Psoas muscle (tissue), 8 donors: ENCODE results near the gene FAHD1. TPM values are rescaled to one million over a fixed set of nuclear protein-coding genes. Genes with fewer than 3 reads are reported as not detected.

Experiments
- ATAC-seq, 4 donors: fragments of 200-7000 bp; cut with Tn5 transposase; one replicate each; pipeline ENCODE4 v1.9.1; 2020; ENCODE audit warnings: moderate library complexity in 3 of 4, mild to moderate bottlenecking in 2 of 4
- DNase-seq, 2 donors: peaks; one replicate each; pipeline ENCODE4 v3.0.0-alpha.2; 2020
- H3K27ac ChIP-seq: fragments of 200-600 bp; one replicate; pipeline ENCODE4 v1.8.0; 2022
- H3K27me3 ChIP-seq, 3 donors: fragments of 200-600 bp in 1 of 3; one replicate each; pipeline versions ENCODE4 v1.6.1 to v1.8.0; 2013 to 2022; ENCODE audit warnings: low read length in 2 of 3, mild to moderate bottlenecking in 2 of 3, moderate library complexity in 1 of 3; ENCODE audit not compliant: insufficient read depth in 3 of 3
- H3K36me3 ChIP-seq, 2 donors: fragments of 200-600 bp in 1 of 2; one replicate each; pipeline versions ENCODE4 v1.6.1 to v1.8.0; 2013 to 2022; ENCODE audit warnings: low read depth in 1 of 2, mild to moderate bottlenecking in 1 of 2, moderate library complexity in 1 of 2; ENCODE audit not compliant: insufficient read depth in 1 of 2
- H3K4me1 ChIP-seq: fragments of 200-600 bp; one replicate; pipeline ENCODE4 v1.8.0; 2022
- H3K4me3 ChIP-seq: fragments of 200-600 bp; one replicate; pipeline ENCODE4 v1.8.0; 2022; ENCODE audit warnings: mild to moderate bottlenecking
- H3K9me3 ChIP-seq: fragments of 200-600 bp; one replicate; pipeline ENCODE4 v1.8.0; 2022
- WGBS, 3 donors: extraction: QIAGEN DNeasy Blood & Tissue Kit; methylation state at CpG; one replicate each; pipeline versions ENCODE4 v1.1.6 to v1.1.7; 2013; 5-methylcytosine and 5-hydroxymethylcytosine counted together
- intact Hi-C, 2 donors: fragments of 100-400 bp; cut with DNase I; formaldehyde crosslinking; loops; one replicate each; pipeline versions ENCODE4 v1.11.0 to v1.14.2; 2022
- polyA plus RNA-seq, 3 donors: library from polyadenylated mRNA; stranded (reverse); fragments of 200-250 nt; gene quantifications; one replicate each; pipeline ENCODE4 v1.2.3, GENCODE V29; 2013
- total RNA-seq, 4 donors: library from RNA; stranded (reverse); fragmentation: NEBNext Ultra II Directional in 2 of 4; extraction: Animal tissue kit (Norgen Biotek cat#: 25700) in 2 of 4; gene quantifications; one replicate each; pipeline versions ENCODE4 v1.2.1 to v1.2.4, GENCODE V29; 2021 to 2023
- TF ChIP-seq, protein P1 (sequence below): fragments of 200-600 bp; IDR thresholded peaks from one replicate; pipeline ENCODE4 v1.8.0; 2022; ENCODE audit warnings: antibody characterized with exemption
- donor health status: healthy with polysubstance abuse.
- donor health status: DM: no; HTN: no; CAD: no; lungs with moderate emphysema.
- donor health status: Bipolar disorder and iron deficiency.
- donor health status: healthy.
- donor health status: DM: yes; HTN: yes; CAD: no.
- donor health status: DM: no; HTN: no; CAD: no.
- donor health status: DM: no; HTN: no; CAD: no.
- donor health status: DM: yes; HTN: yes; CAD: no.

FAHD1 gene
- total and polyA plus RNA-seq, 7 donors, result 23.2 to 63.8 (median 27.0) TPM

DNA sequence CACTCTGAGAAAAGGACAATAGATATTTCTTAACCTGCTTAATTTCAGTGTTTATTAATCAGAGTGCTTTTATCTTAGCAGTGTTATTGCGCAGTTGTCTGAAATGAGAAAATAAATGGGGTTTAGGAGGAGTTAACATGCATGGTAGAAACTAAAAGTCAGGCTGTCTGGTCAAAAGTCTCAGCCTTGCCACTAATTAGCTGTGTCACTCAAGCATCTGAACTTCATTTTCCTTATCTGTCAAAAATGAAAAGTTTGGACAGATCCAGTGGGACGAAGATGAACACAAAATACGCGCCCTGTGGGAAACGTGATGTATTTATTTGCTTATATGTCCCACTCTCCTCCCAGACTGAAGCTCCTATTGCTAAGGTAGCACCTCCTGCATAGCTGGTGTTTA, 51.2 kb downstream of the FAHD1 start:
- no peak overlapping the region for H3K4me3 ChIP-seq
- ATAC-seq (no peak), DNase-seq (no peak)
- no peak overlapping the region for H3K27ac ChIP-seq
- peaks cover 0 to 66% (median 8%) of the 10 kb centered on the region in 3 donors for H3K27me3 ChIP-seq
- H3K4me1 ChIP-seq, result no peaks in the 10 kb centered on the region
- intact Hi-C loops, result no loop called here
- no peaks in the 10 kb centered on the region for H3K36me3 ChIP-seq
- TF ChIP-seq, protein P1, sequence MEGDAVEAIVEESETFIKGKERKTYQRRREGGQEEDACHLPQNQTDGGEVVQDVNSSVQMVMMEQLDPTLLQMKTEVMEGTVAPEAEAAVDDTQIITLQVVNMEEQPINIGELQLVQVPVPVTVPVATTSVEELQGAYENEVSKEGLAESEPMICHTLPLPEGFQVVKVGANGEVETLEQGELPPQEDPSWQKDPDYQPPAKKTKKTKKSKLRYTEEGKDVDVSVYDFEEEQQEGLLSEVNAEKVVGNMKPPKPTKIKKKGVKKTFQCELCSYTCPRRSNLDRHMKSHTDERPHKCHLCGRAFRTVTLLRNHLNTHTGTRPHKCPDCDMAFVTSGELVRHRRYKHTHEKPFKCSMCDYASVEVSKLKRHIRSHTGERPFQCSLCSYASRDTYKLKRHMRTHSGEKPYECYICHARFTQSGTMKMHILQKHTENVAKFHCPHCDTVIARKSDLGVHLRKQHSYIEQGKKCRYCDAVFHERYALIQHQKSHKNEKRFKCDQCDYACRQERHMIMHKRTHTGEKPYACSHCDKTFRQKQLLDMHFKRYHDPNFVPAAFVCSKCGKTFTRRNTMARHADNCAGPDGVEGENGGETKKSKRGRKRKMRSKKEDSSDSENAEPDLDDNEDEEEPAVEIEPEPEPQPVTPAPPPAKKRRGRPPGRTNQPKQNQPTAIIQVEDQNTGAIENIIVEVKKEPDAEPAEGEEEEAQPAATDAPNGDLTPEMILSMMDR, result no peak
- 61 to 75% (median 69%) methylated on average over 5 of the region's 5 CpGs for WGBS, 3 donors
- H3K9me3 ChIP-seq, result no peaks in the 10 kb centered on the region

Other genes with a start within 250 kb of the FAHD1 start
- 1 to 10 TPM; 3.0 to 5.0 (median 4.2) TPM for gene IFT140, start 215.1 kb upstream of the FAHD1 start, total RNA-seq
- gene IFT140, start 215.1 kb upstream of the FAHD1 start, polyA plus RNA-seq, result 1 to 10 TPM; 2.6 to 3.9 (median 3.0) TPM
- gene CRAMP1, start 214.8 kb upstream of the FAHD1 start, total RNA-seq, result 10 to 100 TPM in 2 of 4 donors, 1 to 10 TPM in 2; 7.6 to 13.1 (median 10.5) TPM
- gene CRAMP1, start 214.8 kb upstream of the FAHD1 start, polyA plus RNA-seq, result 1 to 10 TPM; 3.3 to 8.6 (median 3.8) TPM
- 10 to 100 TPM; 21.4 to 30.6 (median 25.1) TPM for gene JPT2, start 148.9 kb upstream of the FAHD1 start, total RNA-seq
- gene JPT2, start 148.9 kb upstream of the FAHD1 start, polyA plus RNA-seq, result 10 to 100 TPM; 14.4 to 27.7 (median 14.6) TPM
- 10 to 100 TPM; 22.6 to 31.6 (median 24.9) TPM for gene MAPK8IP3, start 121.0 kb upstream of the FAHD1 start, total RNA-seq
- gene MAPK8IP3, start 121.0 kb upstream of the FAHD1 start, polyA plus RNA-seq, result 10 to 100 TPM; 11.7 to 17.0 (median 13.4) TPM
- gene NME3, start 55.7 kb upstream of the FAHD1 start, total RNA-seq, result 10 to 100 TPM in 3 of 4 donors, 1 to 10 TPM in 1; 9.9 to 23.8 (median 13.8) TPM
- gene NME3, start 55.7 kb upstream of the FAHD1 start, polyA plus RNA-seq, result 10 to 100 TPM; 18.8 to 27.1 (median 22.4) TPM
- gene EME2, start 54.4 kb upstream of the FAHD1 start, total RNA-seq, result 10 to 100 TPM in 1 of 4 donors, 1 to 10 TPM in 3; 4.3 to 11.3 (median 5.9) TPM
- 1 to 10 TPM; 2.6 to 5.2 (median 4.5) TPM for gene EME2, start 54.4 kb upstream of the FAHD1 start, polyA plus RNA-seq
- gene MRPS34, start 54.1 kb upstream of the FAHD1 start, total RNA-seq, result 10 to 100 TPM; 56.3 to 75.1 (median 71.4) TPM
- 100 to 1,000 TPM in 2 of 3 donors, 10 to 100 TPM in 1; 85.6 to 172 (median 138) TPM for gene MRPS34, start 54.1 kb upstream of the FAHD1 start, polyA plus RNA-seq
- gene SPSB3, start 44.6 kb upstream of the FAHD1 start, total RNA-seq, result 10 to 100 TPM; 38.4 to 59.5 (median 49.9) TPM
- 100 to 1,000 TPM in 1 of 3 donors, 10 to 100 TPM in 2; 26.3 to 108 (median 78.1) TPM for gene SPSB3, start 44.6 kb upstream of the FAHD1 start, polyA plus RNA-seq
- gene NUBP2, start 44.2 kb upstream of the FAHD1 start, total RNA-seq, result 10 to 100 TPM; 34.7 to 44.7 (median 38.5) TPM
- gene NUBP2, start 44.2 kb upstream of the FAHD1 start, polyA plus RNA-seq, result 10 to 100 TPM; 61.9 to 96.0 (median 76.1) TPM
- gene IGFALS, start 33.5 kb upstream of the FAHD1 start, total RNA-seq, result under 1 TPM in 1 of 4 donors, not detected in 3; 0.22 TPM
- gene IGFALS, start 33.5 kb upstream of the FAHD1 start, polyA plus RNA-seq, result under 1 TPM; 0.12 to 0.38 (median 0.14) TPM
- 100 to 1,000 TPM; 123 to 167 (median 157) TPM for gene HAGH, start 381 bp upstream of the FAHD1 start, total RNA-seq
- 100 to 1,000 TPM; 112 to 277 (median 186) TPM for gene HAGH, start 381 bp upstream of the FAHD1 start, polyA plus RNA-seq
- not detected for gene MEIOB, start 45.0 kb downstream of the FAHD1 start, total RNA-seq
- not detected for gene MEIOB, start 45.0 kb downstream of the FAHD1 start, polyA plus RNA-seq
- not detected for gene HS3ST6, start 91.2 kb downstream of the FAHD1 start, total RNA-seq
- not detected for gene HS3ST6, start 91.2 kb downstream of the FAHD1 start, polyA plus RNA-seq
- 10 to 100 TPM; 44.2 to 65.3 (median 53.2) TPM for gene MSRB1, start 116.0 kb downstream of the FAHD1 start, total RNA-seq
- 10 to 100 TPM; 50.4 to 83.4 (median 76.1) TPM for gene MSRB1, start 116.0 kb downstream of the FAHD1 start, polyA plus RNA-seq
- 100 to 1,000 TPM; 205 to 296 (median 233) TPM for gene RPL3L, start 127.5 kb downstream of the FAHD1 start, total RNA-seq
- gene RPL3L, start 127.5 kb downstream of the FAHD1 start, polyA plus RNA-seq, result 100 to 1,000 TPM; 116 to 315 (median 188) TPM
- 100 to 1,000 TPM; 350 to 465 (median 373) TPM for gene NDUFB10, start 132.3 kb downstream of the FAHD1 start, total RNA-seq
- 100 to 1,000 TPM; 753 to 870 (median 797) TPM for gene NDUFB10, start 132.3 kb downstream of the FAHD1 start, polyA plus RNA-seq
- 1,000 to 10,000 TPM; 1,044 to 1,902 (median 1,426) TPM for gene RPS2, start 137.6 kb downstream of the FAHD1 start, total RNA-seq
- gene RPS2, start 137.6 kb downstream of the FAHD1 start, polyA plus RNA-seq, result 1,000 to 10,000 TPM; 2,097 to 3,940 (median 2,652) TPM
- gene RNF151, start 139.7 kb downstream of the FAHD1 start, total RNA-seq, result not detected
- not detected for gene RNF151, start 139.7 kb downstream of the FAHD1 start, polyA plus RNA-seq
- 10 to 100 TPM; 31.5 to 41.8 (median 40.7) TPM for gene TBL3, start 144.8 kb downstream of the FAHD1 start, total RNA-seq
- 10 to 100 TPM; 51.6 to 78.0 (median 55.8) TPM for gene TBL3, start 144.8 kb downstream of the FAHD1 start, polyA plus RNA-seq
- under 1 TPM in 1 of 4 donors, not detected in 3; 0.20 TPM for gene NOXO1, start 154.3 kb downstream of the FAHD1 start, total RNA-seq
- gene NOXO1, start 154.3 kb downstream of the FAHD1 start, polyA plus RNA-seq, result under 1 TPM; 0.27 to 0.77 (median 0.39) TPM
- 10 to 100 TPM; 18.9 to 34.2 (median 28.4) TPM for gene GFER, start 157.0 kb downstream of the FAHD1 start, total RNA-seq
- gene GFER, start 157.0 kb downstream of the FAHD1 start, polyA plus RNA-seq, result 10 to 100 TPM; 40.0 to 53.2 (median 43.5) TPM
- under 1 TPM in 3 of 4 donors, not detected in 1; 0.24 to 0.52 (median 0.25) TPM for gene SYNGR3, start 162.8 kb downstream of the FAHD1 start, total RNA-seq
- gene SYNGR3, start 162.8 kb downstream of the FAHD1 start, polyA plus RNA-seq, result under 1 TPM; 0.24 to 0.85 (median 0.25) TPM
- gene ZNF598, start 182.6 kb downstream of the FAHD1 start, total RNA-seq, result 10 to 100 TPM; 27.4 to 46.6 (median 44.8) TPM
- gene ZNF598, start 182.6 kb downstream of the FAHD1 start, polyA plus RNA-seq, result 10 to 100 TPM; 35.6 to 58.8 (median 51.9) TPM
- gene NPW, start 192.6 kb downstream of the FAHD1 start, total RNA-seq, result under 1 TPM in 1 of 4 donors, not detected in 3; 0.66 TPM
- gene NPW, start 192.6 kb downstream of the FAHD1 start, polyA plus RNA-seq, result under 1 TPM in 2 of 3 donors, not detected in 1; 0.14 to 0.43 TPM
- 100 to 1,000 TPM in 1 of 4 donors, 10 to 100 TPM in 3; 61.6 to 156 (median 90.4) TPM for gene NHERF2, start 199.7 kb downstream of the FAHD1 start, total RNA-seq
- 10 to 100 TPM; 76.4 to 90.8 (median 86.2) TPM for gene NHERF2, start 199.7 kb downstream of the FAHD1 start, polyA plus RNA-seq
- gene NTHL1, start 220.6 kb downstream of the FAHD1 start, total RNA-seq, result 10 to 100 TPM in 1 of 4 donors, 1 to 10 TPM in 3; 3.1 to 11.9 (median 4.8) TPM
- gene NTHL1, start 220.6 kb downstream of the FAHD1 start, polyA plus RNA-seq, result 10 to 100 TPM in 2 of 3 donors, 1 to 10 TPM in 1; 8.0 to 17.7 (median 16.8) TPM
- 10 to 100 TPM; 60.8 to 89.9 (median 73.8) TPM for gene TSC2, start 220.8 kb downstream of the FAHD1 start, total RNA-seq
- 10 to 100 TPM; 27.8 to 43.0 (median 29.7) TPM for gene TSC2, start 220.8 kb downstream of the FAHD1 start, polyA plus RNA-seq